Skeletal muscle cell (primary cell): ENCODE measurements around the gene UST.
"Not testable (repeated sequence)": the region's sequence is repeated elsewhere in the genome, so short reads cannot be mapped to it uniquely, and the experiment has no call there.

ENCODE experiments used
- DNase-seq: peaks from one replicate; pipeline ENCODE4 v3.0.0-alpha.2; 2010; ENCODE audit warnings: low read depth
- H3K4me3 ChIP-seq: 2 replicates; pipeline ENCODE4 v1.5.1; 2011; ENCODE audit warnings: low read depth, mild to moderate bottlenecking, control low read depth, low read length, moderate library complexity

Gene UST

DNA sequence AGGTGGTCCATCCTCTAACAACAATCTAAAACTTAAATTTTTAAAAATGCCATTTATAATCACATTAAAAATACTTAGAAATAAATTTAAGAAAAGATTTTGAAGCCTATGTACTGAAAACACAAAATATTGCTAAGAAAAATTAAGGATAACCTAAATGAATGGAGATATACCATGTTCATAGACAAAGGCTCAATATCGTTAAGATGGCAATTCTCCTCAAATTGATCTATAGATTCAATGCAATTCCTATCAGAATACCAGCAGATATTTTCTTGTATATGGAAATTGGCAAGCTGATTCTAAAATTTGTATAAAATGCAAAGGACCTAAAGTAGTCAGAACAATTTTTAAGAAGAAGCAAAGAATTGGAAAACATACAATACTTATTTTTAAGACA, 19.7 kb upstream of the UST start:
- DNase-seq = no peak
- H3K4me3 ChIP-seq = no peak overlapping the region

DNA sequence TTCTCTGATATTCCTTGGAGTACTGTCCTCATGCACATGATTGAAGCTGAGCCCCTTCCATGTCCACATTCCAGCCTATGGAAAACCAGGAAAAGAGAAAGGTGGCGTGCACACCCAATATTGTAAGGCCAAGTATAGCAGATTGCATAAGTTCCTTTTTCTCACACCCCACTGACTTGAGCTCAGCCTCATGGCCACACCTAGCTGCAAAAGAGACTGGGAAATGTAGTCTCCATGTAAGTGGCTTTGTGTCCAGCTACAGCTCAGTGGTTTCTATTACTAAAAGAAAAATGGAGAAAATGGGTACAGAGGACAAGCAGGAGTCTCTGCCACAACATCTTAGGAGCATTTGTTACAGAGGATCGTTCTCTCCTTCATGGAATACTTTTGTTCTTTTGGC, 10.8 kb upstream of the UST start:
- DNase-seq = no peak
- H3K4me3 ChIP-seq = no peak overlapping the region

DNA sequence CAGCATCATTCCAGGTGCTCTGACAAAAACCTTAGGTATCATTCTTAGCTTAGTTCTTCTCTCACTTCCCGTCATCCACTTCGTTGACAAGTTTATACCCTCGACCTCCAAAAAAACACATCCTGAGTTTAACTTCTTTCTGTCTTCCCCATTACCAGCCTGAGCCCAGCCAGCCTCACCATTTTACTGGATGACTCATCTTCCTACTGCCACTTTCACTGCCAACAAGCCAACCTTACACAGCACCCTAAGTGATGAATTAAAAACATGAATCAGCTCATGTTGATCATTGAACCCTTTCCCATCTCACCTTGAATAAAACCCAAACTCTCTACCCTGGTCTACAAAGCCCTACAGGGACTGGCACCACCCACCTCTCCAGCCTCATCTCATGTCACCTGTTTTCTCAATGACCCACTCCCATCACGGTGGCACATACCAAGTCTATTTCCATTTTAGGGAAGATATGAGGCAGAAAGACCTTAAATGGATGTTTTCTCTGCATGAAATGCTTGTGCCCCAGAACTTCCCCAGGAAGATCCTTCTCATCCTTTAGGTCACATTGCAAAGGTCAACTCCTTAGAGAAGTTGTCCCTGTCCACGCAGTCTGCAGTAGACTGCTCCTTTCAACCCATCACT, 9.9 kb upstream of the UST start:
- no peak overlapping the region for H3K4me3 ChIP-seq
- DNase-seq = no peak

DNA sequence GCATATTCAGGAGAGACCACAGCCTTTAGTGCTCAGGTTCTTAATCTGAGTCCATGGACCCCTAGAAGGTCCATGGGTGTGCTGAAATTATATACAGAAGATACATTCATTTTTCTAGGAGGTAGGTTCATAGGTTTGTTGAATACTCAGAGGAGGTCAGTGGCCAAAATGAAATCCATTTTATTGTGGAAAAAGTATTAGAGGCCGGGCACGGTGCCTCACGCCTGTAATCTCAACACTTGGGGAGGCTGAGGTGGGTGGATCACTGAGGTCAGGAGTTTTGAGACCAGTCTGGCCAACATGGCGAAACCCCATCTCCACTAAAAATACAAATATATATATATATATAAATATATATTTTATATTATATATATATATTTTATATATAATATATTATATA, 9.0 kb upstream of the UST start:
- DNase-seq = no peak
- H3K4me3 ChIP-seq = no peak overlapping the region

DNA sequence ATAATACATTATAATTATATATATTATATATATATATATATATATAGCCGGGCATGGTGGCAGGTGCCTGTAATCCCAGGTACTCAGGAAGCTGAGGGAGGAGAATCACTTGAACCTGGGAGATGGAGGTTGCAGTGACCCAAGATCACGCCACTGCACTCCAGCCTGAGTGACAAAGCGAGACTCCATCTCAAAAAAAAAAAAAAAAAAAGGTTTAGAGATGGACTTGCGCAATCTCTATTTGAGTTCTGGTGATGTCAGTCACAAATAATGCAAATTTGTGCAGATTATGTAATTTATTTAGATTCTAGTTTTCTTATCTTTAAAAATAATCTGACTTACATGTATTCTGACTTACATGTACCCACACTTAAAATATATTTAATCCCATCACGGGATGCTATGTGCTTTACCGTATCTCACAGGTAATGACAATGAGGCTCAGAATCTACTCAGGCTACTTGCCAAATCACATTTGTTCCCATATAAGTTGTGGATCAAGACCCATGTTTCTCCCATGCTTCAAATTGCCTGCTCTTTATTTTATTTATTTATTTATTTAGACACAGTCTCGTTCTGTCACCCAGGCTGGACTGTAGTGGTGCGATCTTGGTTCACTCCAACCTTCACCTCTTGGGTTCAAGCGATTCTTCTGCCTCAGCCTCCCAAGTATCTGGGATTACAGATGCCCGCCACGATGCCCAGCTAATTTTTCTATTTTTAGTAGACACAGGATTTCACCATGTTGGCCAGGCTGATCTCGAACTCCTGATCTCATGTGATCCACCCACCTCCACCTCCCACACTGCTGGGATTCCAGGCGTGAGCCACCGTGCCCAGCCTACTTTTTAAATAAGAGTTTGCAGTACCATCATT, 7.6 kb upstream of the UST start:
- DNase-seq = no peak
- no peak overlapping the region for H3K4me3 ChIP-seq

DNA sequence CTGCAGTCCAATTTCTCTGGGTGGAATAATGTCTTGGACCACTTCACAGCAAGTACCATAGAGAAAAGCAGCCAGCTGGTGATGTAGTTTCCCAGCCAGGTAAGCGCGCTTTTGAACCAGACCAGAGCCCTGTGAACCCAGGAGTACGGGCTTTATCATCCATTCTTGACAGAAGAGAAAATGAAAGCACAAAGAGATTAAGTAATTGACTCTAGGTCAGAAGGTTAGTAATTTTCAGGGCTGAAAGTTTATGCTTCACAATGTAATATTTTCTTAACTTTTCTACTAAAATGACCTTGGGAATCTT, 7.1 kb upstream of the UST start:
- no peak overlapping the region for H3K4me3 ChIP-seq

DNA sequence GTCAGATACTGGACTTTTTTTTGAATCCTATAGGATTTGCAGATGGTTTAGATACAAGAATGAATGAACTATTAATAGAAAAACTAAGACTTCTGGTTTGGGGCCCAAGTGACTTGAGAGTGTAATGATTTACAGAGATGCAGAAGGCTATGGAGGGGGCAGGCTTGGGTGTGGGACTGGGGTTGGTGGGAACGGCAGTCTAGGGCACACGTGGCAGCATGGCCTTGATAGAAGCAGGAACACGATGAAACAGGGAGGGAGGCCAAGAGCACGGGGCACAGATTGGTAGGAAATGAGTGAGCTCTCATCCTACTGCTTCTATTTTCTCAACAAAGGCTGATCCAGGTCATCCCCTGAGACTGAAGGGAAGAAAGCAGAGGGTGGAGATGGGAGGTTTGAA, 3.4 kb upstream of the UST start:
- H3K4me3 ChIP-seq = no peak overlapping the region

More for the DNA sequence above, 7.1 kb upstream of the UST start:
- no peak for DNase-seq

DNA sequence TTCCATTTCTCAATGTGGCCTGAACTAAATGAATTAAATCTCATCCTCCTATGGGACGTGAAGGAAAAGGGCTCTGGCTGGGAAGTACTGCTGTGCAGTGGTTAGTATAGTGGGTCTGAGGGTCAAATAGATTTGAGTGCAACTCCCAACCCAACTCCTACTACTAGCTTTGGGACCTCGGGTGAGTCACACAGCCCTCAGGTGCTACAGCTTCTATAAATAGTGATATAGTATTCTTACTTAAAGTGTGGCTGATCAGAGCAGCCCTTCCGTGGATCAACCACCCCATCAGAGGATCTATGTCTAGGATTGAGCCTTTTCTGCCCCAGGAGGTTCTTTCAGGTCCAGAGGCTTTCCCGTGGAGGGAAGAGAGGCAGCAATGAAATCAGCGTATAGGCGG, 904 bp upstream of the UST start:
- no peak for DNase-seq
- peak overlapping the region; percentile 77 for H3K4me3 ChIP-seq

More for the DNA sequence above, 3.4 kb upstream of the UST start:
- no peak for DNase-seq

DNA sequence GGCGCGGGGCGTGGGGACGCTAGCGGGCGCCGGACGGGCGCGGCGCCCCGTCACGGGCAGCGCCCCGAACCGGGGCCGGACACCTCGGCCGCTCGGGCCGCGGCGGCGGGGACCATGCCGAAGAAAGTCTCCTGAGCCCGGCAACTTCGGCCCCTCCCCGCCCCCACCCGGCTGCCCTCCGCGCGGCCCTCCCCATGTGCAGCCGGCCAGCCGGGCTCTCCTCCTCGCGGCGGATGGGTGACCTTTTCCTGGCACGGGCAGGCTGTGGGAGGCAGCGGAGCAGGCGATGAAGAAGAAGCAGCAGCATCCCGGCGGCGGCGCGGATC, 278 bp downstream of the UST start:
- peak overlapping the region; percentile 77 for H3K4me3 ChIP-seq
- no peak for DNase-seq

DNA sequence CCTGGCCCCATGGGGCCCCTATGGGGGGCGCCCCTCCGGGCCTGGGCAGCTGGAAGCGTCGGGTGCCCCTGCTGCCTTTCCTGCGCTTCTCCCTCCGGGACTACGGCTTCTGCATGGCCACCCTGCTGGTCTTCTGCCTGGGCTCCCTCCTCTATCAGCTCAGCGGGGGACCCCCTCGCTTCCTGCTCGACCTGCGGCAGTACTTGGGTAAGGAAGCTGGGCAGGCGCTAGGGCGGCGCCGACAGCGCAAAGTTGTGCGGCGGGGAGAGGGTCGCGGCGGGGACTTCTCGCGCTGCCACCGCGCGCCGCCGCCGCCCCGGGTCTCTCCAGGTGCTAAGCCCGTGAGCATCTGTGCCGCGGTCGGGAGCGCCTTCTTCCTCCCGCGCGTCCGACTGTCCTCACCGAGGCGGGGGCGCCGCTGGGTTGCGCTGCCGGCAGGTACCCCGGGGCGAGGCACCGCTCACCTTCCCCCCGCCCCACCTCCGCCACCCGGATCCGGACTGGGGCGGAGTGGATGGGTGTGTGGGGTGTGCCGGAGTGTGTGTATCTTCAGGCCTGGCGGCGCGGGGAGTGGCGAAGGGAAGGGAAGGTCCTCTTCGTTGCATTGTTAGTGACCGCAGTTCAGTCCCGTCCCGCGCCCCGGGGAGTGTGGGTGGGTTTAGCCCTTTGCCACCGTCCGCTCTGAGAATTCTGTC, 788 bp downstream of the UST start:
- H3K4me3 ChIP-seq = peak overlapping the region; percentile 77
- no peak for DNase-seq

DNA sequence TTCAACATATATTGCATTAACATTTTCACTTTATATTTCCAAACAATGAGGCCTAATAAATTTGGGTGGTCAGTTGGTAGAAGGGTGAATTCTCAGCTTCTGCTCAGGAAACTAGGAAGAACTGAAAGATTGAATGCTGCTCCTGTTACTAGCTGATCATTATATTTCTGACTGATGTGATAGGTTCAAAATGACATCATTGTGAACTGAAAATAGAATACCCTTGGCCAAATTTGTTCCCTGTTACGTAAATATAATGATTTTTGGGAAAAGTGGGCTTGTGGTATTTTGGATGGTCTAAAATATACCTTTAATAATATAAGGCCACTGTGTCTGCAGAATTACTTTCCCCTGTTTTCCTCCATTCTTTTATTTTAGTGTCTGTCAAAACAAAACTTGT, 2.8 kb downstream of the UST start:
- H3K4me3 ChIP-seq = no peak overlapping the region
- no peak for DNase-seq

DNA sequence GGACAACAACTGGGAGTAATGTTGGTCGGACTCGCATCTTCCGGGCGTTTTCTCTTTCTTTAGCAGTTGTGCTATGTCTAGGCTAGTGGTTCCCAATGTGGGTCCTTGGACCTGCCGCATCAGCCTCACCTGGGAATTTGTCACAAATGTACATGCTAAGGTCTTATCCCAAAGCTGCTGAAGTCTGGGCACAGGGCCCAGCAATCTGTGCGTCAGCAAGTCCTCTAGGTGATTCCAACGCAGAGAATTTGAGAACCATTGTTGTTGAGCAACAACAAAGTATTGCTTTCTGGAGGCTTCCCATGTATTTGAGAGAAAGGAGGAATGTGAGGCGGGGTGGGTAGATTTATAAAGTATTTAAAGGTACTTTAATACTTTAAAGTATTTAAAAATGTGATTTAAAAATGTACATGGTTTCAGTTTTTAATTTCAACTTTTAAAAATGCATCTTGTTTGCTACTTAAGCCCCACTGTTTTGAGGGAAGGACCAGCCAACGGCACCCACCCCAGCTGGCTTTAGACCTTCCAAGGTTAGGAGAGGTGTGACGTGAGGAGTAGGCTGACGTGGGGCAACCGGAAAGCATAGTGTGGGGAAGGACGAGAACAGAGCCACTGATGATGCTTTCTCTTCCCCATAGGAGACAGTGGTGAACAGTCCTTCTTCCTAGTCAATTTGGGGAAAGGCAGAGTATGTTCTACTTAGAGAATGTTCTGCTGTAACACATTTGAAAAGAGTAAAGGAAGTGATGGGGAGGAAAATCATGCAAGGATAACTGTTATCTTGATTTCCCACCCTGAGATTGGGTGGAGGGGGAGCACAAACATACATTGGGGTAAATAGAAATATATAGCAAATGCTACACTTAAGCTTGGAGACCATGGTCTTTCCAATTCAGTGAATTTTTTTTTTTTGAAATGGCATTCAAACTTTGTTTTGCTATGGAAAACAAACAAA, 4.3 kb downstream of the UST start:
- peak; percentile 68 for DNase-seq
- H3K4me3 ChIP-seq = no peak overlapping the region

DNA sequence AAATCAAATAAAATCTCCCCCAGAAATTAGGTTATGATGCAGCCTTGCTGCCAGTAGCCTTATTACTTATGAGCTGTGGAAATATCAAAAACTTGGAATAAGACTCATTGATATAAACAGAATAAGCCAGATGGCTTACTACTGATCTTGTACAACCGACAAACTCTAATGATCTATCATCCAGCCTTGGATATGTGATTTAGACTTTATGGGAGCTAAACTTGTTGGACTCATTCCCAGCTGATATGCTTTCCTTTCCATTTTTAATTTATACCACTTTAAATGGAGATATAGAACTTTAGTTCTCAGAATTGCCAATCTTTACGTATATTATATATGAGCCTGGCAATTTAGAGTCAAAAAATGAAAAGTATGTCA, 5.0 kb downstream of the UST start:
- DNase-seq = no peak
- H3K4me3 ChIP-seq = no peak overlapping the region

DNA sequence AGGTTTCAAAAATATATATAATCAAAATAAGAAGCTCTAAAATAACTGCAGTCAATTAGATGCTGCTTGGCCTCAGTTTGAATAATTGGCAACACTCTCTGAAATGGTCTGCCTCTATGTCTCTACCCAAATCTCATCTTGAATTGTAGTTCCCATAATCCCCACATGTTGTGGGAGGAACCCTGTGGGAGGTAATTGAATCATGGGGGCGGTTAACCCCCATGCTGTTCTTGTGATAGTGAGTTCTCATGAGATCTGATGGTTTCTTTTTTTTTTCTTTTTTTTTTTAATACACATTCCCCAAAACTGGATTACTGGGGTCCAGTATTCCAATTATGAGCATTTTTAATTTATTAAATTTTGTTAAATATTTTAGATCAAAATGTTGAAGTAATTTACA, 8.5 kb downstream of the UST start:
- DNase-seq, H3K4me3 ChIP-seq: not testable (repeated sequence)

DNA sequence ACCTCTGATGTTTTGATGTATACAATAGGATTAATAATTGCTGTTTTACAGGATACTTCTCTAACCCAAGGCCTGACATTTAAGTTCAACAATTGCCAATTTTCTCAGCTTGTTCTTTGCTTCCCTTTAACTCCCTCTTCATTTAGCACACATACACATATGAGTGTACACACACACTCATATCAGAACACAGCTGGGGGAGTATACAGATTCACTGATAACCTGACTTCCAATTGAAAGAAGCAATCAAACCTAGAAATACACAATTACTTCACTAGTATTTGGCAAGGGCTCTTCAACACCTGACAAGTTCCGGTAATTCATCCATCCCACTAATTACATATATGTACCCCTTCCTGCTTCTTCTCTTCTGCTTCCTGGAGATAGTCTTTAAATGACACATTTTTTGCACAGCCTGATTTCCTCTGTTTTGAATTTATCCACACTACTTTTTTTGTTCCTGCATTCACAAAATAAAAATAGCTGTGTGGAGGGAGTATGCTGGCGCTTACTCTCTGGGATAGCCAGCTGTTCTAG, 11.2 kb downstream of the UST start:
- no peak overlapping the region for H3K4me3 ChIP-seq
- DNase-seq = no peak

DNA sequence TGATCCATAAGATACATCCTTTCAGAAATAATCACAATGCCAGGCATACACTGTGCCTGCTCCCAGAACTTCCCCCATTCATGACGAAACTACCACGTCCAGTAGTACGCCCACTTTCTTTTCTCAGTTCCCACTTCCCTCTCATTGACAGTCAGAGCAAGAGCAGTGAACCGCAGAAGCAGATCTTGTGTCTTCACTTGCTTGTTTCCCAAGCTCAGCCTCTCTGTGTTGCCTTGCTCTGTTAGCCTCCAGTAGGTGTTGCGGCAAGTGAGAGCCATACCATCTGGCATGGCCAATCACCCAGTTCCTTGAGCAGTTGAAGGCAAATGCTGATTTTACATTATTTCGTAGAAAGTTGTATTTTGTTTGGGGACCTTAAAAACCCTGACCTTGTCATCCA, 11.7 kb downstream of the UST start:
- H3K4me3 ChIP-seq = no peak overlapping the region
- DNase-seq = no peak

DNA sequence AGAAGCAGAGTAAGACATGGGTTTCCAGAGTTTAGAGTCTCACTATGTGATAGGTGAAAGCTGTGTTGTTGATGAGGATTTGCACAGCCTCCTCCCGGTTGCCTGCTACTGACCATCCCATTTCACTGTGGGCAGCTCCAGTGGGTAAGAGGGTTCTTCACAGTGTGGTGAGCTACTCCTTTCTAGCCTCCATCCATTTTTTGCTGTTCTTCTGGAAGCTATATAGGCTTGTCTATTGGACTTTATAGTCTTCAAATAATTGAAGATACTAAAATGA, 13.4 kb downstream of the UST start:
- no peak overlapping the region for H3K4me3 ChIP-seq
- no peak for DNase-seq

DNA sequence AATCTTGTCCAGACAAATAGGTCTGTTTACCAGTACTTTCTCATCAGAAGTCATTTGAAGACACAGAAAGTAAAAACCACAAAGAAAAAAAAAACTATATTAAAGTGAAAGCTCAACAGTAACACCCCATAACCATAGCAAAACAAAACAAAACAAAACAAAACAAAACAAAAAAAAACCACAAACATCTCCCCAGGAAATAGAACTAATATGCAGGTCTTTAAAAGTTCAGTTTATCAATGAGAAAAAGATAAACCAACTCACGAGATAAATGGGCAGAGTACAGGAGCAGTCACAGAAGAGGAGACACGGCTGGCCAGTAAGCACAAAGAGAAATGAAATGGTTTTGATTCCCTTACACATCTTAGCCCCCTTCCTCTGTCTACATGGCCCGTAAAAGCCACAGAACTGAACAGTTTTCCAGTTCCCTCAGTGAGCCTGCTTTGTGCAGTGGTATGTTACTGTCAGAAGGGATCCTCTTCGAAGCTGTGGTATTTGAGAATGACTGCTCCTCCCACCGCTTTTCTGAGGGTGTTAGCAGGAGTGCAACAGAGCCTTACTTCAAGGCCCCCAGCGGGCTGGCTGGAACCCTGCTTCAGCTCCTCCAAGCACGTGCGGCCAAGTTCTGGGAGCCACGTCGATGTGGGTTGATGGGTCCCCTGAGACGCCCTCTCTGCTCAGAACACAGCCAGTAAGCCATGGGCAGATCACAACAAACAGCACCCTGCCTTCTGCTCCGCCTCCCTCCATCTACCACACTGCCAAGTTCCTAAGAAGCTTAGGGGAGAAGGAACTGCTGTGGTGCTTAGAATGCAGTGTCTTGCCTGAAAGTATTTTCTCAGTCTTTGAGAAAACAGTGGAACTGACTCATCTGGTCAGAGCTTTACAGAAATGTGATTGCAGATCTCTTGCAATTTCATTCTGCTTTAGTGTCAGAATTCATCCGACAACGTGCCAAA, 14.0 kb downstream of the UST start:
- peak; percentile 98 for DNase-seq
- H3K4me3 ChIP-seq = peak overlapping the region; percentile 37

DNA sequence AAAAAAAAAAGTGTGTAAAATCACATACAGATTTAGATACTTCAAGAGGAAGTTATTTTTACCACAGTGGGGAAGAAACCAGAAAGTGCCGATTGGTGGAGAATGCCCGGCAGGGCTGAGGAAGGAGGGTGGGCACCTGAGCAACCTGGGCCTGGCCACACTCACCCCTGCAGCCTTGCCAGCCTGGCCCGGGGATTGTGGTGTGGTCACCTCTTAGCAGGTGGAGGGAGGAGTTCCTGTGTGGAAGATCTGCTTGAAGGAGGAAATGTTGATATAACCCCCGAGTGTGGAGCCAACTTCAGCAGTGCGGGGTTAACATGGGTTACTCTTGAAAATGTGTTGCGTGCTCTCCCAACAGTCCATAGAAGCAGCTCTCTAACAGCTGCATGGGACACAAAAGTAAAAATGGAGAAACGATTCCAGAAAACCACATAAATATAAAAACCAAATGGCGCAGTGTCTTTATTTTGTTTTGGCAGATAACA, 14.7 kb downstream of the UST start:
- H3K4me3 ChIP-seq = peak overlapping the region; percentile 37
- DNase-seq = no peak
